Spleen (tissue), 7 donors: ENCODE data around the gene WDR44.

Experiments used
- CTCF ChIP-seq, 11 experiments: fragments of 200-600 bp in 7 of 11; fragments of 450-650 bp in 4 of 11; sonication (generic) in 4 of 11; IDR thresholded peaks in 8 of 11; conservative IDR thresholded peaks in 3 of 11; 1 replicate in 7 of 11; 2 replicates in 4 of 11; pipeline versions ENCODE4 v1.4.0 to v1.8.0; 2016 to 2021; ENCODE audit warnings: antibody characterized with exemption in 11 of 11, inconsistent platforms in 4 of 11, mild to moderate bottlenecking in 1 of 11
- POLR2AphosphoS5 ChIP-seq, 3 donors: sonication (generic); formaldehyde crosslinking; IDR thresholded peaks; one replicate each; pipeline ENCODE4 v1.5.1; 2017; ENCODE audit warnings: antibody characterized with exemption in 3 of 3
- donor health status: DM: no; HTN: no; CAD: no; lungs with moderate emphysema.
- donor health status: DM: no; HTN: no; CAD: no.
- donor health status: DM: no; HTN: no; CAD: no.

- peak in 6 of 11 experiments; percentile 22 to 45 (median 42) for TF ChIP-seq CTCF (IDR thresholded peaks at IDR 0.05 in 8 of 11, conservative IDR thresholded peaks at IDR 0.05 in 3 of 11)
- TF ChIP-seq POLR2AphosphoS5 (IDR thresholded peaks at IDR 0.05): no peak
Observed at GRCh38 chrX:118459494-118459893, 113.6 kb downstream of the WDR44 start.
